Measurements from ENCODE around the gene PROX2.

GRCh38 chr14:74846968-74847665 lies 28.8 kb downstream of the PROX2 start:
- TF ChIP-seq CTCF (IDR thresholded peaks at IDR 0.05) (no peak), POLR2A (IDR thresholded peaks at IDR 0.05) (no peak), EP300 (IDR thresholded peaks at IDR 0.05) (no peak)
